ENCODE results near the gene ANKRD11. TPM values are rescaled to one million over a fixed set of nuclear protein-coding genes. Genes with fewer than 3 reads are reported as not detected.

The ANKRD11 gene
- polyA plus RNA-seq, 3 donors: 3.2 to 62.4 (median 5.4) TPM

- Histone ChIP-seq H3K4me2 (replicated peaks; ENCODE audit: extremely low read depth, low read length, poor library complexity, severe bottlenecking) (no peak overlapping the region), H3K9me3 (replicated peaks in 1 of 2; ENCODE audit: control insufficient read depth in 1 of 2, insufficient read depth in 1 of 2, low read length in 2 of 2) (no peaks in the 10 kb centered on the region), H3K9ac (ENCODE audit: insufficient read depth, low read length, poor library complexity, severe bottlenecking) (no peak overlapping the region), H2AFZ (ENCODE audit: insufficient read depth, low read depth, low read length, poor library complexity, severe bottlenecking) (no peak overlapping the region), H3K79me2 (ENCODE audit: insufficient read depth, low read length) (peaks cover 4% of the 10 kb centered on the region), H3K4me3 (replicated peaks in 1 of 3; ENCODE audit: low read depth in 2 of 3, low read length in 3 of 3) (no peak overlapping the region), H3K36me3 (replicated peaks in 1 of 2; ENCODE audit: control insufficient read depth in 1 of 2, insufficient read depth in 2 of 2, low read length in 2 of 2) (peaks cover 83 to 95% of the 10 kb centered on the region in 2 donors), H3K27ac (ENCODE audit: low read depth in 1 of 2, low read length in 2 of 2) (no peak overlapping the region), H3K4me1 (ENCODE audit: control insufficient read depth in 1 of 2, insufficient read depth in 2 of 2, low read length in 2 of 2) (no peaks in the 10 kb centered on the region), H3K27me3 (ENCODE audit: control insufficient read depth in 2 of 2, insufficient read depth in 2 of 2, low read length in 2 of 2) (no peaks in the 10 kb centered on the region), H4K20me1 (ENCODE audit: insufficient read depth, low read length) (peaks cover 49% of the 10 kb centered on the region)
- DNase-seq: no peak
- no peaks in the 10 kb centered on the region for H3K27me3 Mint-ChIP-seq (ENCODE audit: low read depth in 3 of 3)
- no peak for TF ChIP-seq CTCF (IDR thresholded peaks at IDR 0.05)
- intact Hi-C loops (cut with micrococcal nuclease): no loop called here
- H3K4me1 Mint-ChIP-seq: no peaks in the 10 kb centered on the region
- H3K4me3 Mint-ChIP-seq: no peak overlapping the region
- H3K36me3 Mint-ChIP-seq: peaks cover 22 to 27% of the 10 kb centered on the region in 2 donors
- no peak overlapping the region for H3K27ac Mint-ChIP-seq
- 95% methylated on average over 19 of the region's 20 CpGs for WGBS (ENCODE audit: insufficient coverage)
- H3K9me3 Mint-ChIP-seq: no peaks in the 10 kb centered on the region
These were observed 206.9 kb downstream of the ANKRD11 start for GRCh38 chr16:89283449-89283848.

- H3K36me3 ChIP-seq (replicated peaks in 1 of 2; ENCODE audit: control insufficient read depth in 1 of 2, insufficient read depth in 2 of 2, low read length in 2 of 2): peaks cover 83 to 95% of the 10 kb centered on the region in 2 donors
- no peak for DNase-seq
- no peak overlapping the region for H2AFZ ChIP-seq (ENCODE audit: insufficient read depth, low read depth, low read length, poor library complexity, severe bottlenecking)
- no peaks in the 10 kb centered on the region for H3K4me1 ChIP-seq (ENCODE audit: control insufficient read depth in 1 of 2, insufficient read depth in 2 of 2, low read length in 2 of 2)
- no peaks in the 10 kb centered on the region for H3K27me3 ChIP-seq (ENCODE audit: control insufficient read depth in 2 of 2, insufficient read depth in 2 of 2, low read length in 2 of 2)
- no peak overlapping the region for H3K4me3 ChIP-seq (replicated peaks in 1 of 3; ENCODE audit: low read depth in 2 of 3, low read length in 3 of 3)
- no peak for TF ChIP-seq CTCF (IDR thresholded peaks at IDR 0.05)
- no peak overlapping the region for H3K27ac ChIP-seq (ENCODE audit: low read depth in 1 of 2, low read length in 2 of 2)
- intact Hi-C loops (cut with micrococcal nuclease): no loop called here
- 95% methylated on average over 17 of the region's 18 CpGs for WGBS (ENCODE audit: insufficient coverage)
- Mint-ChIP-seq H3K27me3 (ENCODE audit: low read depth in 3 of 3) (no peaks in the 10 kb centered on the region), H3K4me1 (no peaks in the 10 kb centered on the region), H3K36me3 (peaks cover 20 to 22% of the 10 kb centered on the region in 2 donors), H3K27ac (no peak overlapping the region), H3K9me3 (no peaks in the 10 kb centered on the region), H3K4me3 (no peak overlapping the region)
- no peak overlapping the region for H3K9ac ChIP-seq (ENCODE audit: insufficient read depth, low read length, poor library complexity, severe bottlenecking)
- no peaks in the 10 kb centered on the region for H3K9me3 ChIP-seq (replicated peaks in 1 of 2; ENCODE audit: control insufficient read depth in 1 of 2, insufficient read depth in 1 of 2, low read length in 2 of 2)
- peaks cover 1% of the 10 kb centered on the region for H3K79me2 ChIP-seq (ENCODE audit: insufficient read depth, low read length)
- no peak overlapping the region for H3K4me2 ChIP-seq (replicated peaks; ENCODE audit: extremely low read depth, low read length, poor library complexity, severe bottlenecking)
- peaks cover 49% of the 10 kb centered on the region for H4K20me1 ChIP-seq (ENCODE audit: insufficient read depth, low read length)
These were observed 207.8 kb downstream of the ANKRD11 start for GRCh38 chr16:89282523-89282922.

Measured in CD14-positive monocyte (primary cell).